ENCODE results near the gene GFY.
"Not testable (repeated sequence)": the region's sequence is repeated elsewhere in the genome, so short reads cannot be mapped to it uniquely, and the experiment has no call there.

GFY gene

DNA sequence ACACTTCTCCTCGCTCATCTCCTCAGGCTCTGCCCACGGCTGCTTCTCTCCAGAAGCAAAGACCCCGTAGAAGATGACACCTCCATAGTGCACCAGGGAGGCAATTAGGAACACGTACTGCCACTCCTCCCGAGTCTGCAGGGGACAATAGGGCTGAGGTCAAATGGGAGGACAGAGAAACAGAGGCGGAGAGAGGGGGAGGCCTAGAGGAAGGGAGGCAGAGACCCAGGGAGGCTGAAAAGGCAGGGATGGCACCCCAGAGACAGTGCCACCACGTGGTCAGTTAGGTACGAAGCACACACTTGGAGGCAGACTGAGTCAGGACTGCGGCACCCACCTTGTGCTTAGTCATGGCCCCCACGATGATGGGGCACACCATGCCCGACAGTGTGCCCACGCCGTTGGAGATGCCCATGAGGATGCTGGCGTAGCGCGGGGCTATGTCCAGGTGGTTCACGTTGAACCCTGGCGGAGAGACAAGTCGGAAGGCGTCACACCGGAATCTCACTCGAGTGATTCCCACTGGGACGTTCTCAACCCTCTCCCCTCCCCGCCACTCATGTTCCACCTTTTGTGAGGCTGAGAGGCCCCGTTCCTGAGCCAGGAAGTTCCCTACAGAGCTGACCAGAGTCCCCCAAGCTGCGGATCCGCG, 5.6 kb downstream of the GFY start:
- DNase-seq, result no peak

GRCh38 chr19:49431330-49431749, 6.2 kb downstream of the GFY start:
- DNase-seq, result no peak

DNA sequence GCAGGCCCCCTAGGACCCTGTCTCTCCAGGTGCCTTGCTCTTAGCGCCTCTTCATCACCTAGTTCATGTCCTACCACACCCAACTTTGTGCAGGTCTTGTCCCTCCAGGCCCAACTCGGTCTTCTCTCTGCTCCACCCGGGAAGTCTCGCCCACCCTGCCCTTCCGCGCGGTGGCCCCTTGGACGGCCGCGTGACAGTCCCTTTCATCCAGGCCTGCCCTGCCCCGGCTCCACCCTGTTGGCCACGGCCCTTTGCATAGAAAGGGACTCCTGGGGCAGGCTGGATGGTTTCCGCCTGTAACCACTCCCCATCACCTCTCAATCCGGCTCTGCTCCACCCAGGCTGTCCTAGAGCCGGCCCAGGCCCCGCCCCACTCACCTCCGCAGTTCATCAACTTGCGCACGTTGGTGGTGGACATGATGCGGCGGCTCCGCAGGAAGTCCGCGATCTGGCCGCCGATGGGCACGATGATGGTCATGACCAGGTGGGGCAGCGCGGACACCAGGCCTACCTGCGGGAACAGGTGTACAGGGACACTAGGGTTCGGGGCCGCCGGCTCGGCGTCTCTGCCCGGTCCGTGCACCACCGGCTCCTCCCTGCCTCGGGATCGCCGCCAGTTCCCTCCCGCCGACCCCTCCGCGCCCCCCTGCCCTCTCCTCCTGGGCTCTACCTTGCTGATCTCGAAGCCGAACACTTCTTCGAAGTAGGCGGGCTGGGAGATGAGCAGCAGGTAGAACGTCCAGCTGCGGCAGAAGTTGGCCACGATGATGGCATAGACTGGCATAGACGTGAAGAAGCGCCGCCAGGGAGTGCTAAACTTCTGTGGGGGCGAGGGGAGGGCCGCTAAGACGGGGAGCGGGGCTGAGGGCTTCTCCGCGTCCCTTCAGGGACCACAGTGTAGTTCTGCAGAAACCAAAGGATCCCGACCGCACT, 7.2 kb downstream of the GFY start:
- DNase-seq, result no peak

DNA sequence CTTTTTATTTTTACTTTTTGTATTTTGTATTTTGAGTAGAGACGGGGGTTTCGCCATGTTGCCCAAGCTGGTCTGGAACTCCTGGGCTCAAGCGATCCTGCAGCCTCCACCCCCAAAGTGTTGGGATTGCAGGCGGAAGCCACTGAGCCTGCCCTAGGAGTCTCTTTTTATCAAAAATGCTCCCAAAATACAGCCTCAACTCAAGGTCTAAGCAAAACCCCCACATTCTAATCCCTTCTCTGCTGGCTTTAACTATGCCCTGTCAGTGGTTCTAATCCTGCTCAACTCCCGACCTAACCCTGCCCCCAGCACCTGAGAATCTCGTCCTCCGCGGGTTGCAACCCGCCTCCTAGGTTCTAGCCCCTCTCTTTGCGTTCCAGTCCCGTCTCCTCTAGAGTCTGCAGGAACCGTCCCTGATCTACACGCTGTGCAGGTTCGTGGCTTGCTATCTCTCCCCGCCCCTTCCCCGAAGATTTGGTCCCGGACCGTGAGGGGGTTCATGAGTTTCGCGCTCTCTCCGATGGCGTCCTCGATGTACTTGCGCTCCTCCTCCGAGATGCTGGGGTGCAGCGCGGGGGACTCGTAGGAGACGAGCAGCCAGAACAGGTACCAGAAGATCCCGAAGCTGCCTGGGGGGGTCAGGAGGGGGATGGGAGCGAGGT, 8.2 kb downstream of the GFY start:
- DNase-seq, result no peak

DNA sequence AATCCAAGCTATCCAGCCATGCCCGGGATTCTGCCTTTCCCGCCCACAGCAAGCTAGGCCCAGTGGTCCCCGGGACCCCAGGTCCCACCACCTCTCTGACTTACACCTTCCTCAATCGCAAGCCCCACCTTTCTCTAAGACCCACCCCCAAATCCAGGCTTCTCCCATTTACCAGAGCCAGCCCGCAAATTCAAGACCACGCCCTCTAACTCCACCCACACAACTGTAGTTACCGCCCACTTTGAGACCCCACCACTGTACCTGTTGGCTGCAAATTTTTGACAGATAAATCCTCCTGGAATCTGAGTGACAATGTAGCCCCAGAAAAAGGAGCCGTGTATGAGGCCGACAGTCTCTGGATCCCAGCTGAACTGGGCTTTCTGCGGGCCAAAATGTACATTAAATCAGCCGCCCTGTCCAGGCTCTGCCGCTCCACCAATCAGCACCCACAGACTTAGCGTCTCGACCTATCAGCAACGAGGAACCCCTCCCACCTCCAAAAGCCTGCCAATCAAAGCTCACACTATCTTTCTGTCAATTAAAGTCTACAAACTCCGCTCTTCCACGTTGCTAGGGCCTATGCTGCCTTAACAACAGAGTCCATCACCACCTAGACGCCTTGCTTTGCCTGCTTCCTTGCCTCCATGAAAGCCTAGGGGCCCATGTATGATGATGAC, 9.9 kb downstream of the GFY start:
- DNase-seq, result no peak

- no peak for DNase-seq
These were observed 10.5 kb downstream of the GFY start for GRCh38 chr19:49435670-49436069.

DNA sequence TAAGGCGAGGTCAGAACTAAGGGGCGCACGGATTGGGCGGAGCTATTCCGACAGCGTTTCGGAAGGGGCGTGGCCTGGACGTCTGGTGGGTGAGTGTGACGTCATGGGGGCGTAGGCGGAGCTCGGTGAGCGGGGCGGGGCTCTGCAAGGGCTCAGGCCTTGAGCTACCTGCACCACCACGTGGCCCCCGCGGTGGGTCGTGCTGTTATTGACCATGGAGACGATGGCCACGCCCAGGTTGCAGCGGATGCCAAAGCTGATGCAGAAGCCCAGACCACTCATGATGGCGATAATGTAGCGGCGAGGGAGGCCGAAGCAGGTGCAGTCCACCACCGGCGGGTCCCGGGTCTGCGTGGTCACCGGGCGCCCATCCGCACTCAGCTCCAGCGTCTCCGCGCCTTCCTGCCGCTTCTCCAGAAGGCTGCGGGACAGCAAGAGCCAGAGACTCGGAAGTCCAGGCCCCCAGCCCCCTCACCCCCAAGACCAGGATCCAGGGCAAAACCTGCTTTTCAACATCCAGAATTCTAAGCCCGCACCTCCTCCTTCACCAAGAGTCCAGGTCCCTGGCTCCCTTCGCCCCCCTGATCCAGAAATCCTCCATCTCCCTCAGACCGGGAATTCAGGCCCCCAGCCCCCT, 11.3 kb downstream of the GFY start:
- DNase-seq, result no peak

DNA sequence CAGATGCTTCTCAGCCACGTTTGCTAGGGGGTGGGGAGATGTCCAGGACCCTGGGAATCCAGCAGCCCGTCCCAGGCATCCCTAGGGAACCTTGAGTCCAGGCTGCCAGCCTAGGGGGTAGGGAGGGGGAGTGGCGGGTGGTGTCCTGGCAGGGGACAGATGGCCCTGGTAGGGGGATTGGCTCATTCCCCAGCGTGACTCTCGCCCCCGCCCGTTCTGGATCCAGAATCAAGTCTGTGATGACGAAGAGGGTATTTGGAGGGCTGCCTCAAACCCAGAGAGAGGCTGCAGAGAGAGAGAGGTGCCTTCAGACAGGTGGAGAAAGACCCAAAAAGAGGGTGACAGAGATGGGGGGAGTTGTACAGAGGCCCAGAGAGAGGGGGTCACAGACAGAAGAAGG, 12.0 kb downstream of the GFY start:
- DNase-seq, result no peak

GRCh38 chr19:49438261-49438660, 13.1 kb downstream of the GFY start:
- DNase-seq, result no peak

- DNase-seq, result no peak
These were observed 14.6 kb downstream of the GFY start for GRCh38 chr19:49439836-49440235.

DNA sequence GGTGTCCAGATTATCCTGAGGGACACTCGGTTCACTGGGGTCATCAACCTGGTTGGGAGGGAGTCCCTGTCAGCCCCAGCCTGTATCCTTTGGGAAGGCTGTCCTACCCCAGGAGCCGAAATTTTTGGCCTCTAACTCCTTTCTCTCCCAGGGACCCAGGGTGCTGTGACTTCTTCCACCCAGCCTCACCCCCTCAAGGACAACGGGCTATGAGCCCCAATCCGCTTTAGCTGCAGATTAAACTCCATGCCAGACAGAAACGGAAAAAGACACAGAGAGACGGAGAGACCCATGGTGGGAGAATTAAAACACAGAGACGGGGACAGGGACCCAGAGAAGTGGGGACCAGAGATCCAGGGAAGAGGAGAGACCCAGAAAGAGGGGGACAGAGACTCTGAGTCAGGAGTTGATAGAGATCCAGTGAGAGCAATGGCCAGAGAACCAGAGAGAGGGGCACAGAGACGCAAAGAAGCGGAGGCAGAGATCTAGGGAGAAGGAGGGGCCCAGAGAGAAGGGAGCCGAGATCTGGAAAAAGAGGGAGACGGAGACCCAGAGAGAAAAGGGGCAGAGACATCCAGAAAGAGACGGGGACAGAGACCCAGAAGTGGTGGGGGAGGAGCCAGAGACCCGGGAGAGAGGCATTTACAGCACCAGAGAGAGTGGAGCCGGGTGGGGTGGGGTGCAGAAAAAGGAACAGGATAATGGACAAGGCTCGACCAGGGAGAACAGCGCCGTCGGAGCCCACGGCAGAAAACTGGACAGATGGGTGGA, 15.4 kb downstream of the GFY start:
- no peak for DNase-seq

- no peak for DNase-seq
These were observed 16.2 kb downstream of the GFY start, which contains the start of gene SLC17A7 for GRCh38 chr19:49441210-49441959. Gene SLC17A7 (minus strand): TSS chr19:49441527. CDS start chr19:49441379, 148 bp downstream.

- no peak for DNase-seq
These were observed 16.8 kb downstream of the GFY start for GRCh38 chr19:49441960-49442350.

DNA sequence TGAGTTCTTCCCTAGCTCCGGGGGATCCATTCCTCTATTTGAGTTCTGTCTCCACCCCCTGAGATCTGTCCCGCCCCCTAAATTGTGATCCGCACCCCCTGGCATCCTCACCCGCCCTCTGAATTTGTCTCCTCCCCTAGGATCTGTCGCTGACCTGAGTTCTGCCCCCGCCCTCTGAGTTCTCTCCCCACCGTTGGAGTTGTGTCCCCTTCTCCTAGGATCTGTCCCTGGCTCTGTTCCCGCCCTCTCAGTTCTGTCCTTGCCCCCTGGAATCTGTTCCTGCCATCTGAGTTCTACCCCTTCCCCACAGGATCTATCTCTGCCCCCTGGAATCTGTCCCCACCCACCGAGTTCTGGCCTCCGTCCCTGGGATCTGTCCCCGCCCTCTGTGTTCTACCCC, 17.2 kb downstream of the GFY start:
- no peak for DNase-seq

GRCh38 chr19:49442771-49443365, 17.7 kb downstream of the GFY start:
- no peak for DNase-seq

GRCh38 chr19:49443366-49444099, 18.3 kb downstream of the GFY start:
- peak; percentile 83 for DNase-seq

DNA sequence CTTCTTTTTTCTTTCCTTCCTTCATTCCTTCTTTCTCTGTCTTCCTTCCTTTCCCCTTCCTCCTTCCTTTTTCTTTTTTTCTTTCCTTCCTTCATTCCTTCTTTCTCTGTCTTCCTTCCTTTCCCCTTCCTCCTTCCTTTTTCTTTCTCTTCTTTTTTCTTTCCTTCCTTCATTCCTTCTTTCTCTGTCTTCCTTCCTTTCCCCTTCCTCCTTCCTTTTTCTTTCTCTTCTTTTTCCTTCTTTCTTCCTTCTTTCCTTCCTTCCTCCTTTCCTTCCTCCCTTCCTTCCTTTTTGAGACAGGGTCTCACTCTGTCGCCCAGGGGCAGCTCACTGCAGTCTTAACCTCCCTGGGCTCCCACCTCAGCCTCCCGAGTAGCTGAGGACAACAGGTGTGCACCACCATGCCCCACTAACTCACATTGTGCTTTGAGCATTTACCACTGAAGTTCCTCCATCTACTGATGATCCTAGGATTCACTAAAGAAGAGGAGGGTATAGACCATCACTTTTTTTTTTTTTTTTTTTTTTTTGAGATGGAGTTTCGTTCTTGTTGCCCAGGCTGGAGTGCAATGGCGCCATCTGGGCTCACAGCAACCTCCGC, 19.0 kb downstream of the GFY start:
- not testable (repeated sequence) for DNase-seq

DNA sequence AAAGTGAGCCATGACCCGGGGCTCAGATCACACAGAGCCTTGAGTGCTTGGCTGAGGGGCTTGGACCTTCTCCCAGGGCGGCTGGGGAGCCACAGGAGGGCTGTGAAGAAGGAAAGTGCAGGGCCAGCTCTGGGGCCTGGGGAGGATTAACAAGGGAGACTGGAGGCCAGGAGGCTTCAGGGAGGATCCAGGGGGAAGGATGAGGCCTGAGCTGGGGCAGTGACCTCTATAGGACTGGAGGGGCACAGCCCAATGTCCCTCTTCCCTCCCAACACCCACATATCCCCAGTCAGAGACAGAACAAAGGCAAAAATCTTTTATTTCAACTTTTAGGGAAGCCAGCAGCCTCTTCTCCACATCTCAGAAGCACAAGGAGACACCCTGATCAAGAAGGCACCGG, 20.8 kb downstream of the GFY start:
- DNase-seq, result no peak

Measured in NCI-H1092 (cell line).